Keratinocyte (primary cell): ENCODE results near the gene TNIK.

ENCODE experiments used
- CTCF ChIP-seq, 3 experiments: IDR thresholded peaks in 1 of 3; conservative IDR thresholded peaks in 1 of 3; optimal IDR thresholded peaks in 1 of 3; 2 replicates in 2 of 3; 3 replicates in 1 of 3; pipeline versions ENCODE3 to v1.5.1; 2011; ENCODE audit warnings: low read length in 3 of 3, mild to moderate bottlenecking in 3 of 3, moderate library complexity in 2 of 3, control low read depth in 1 of 3, inconsistent platforms in 1 of 3; ENCODE audit not compliant: insufficient read depth in 2 of 3; ENCODE audit errors: extremely low read depth in 1 of 3
- EZH2 ChIP-seq: IDR thresholded peaks from one replicate; pipeline ENCODE4 v1.6.1; 2012; ENCODE audit warnings: inconsistent platforms, mild to moderate bottlenecking, low read length, moderate library complexity

DNA sequence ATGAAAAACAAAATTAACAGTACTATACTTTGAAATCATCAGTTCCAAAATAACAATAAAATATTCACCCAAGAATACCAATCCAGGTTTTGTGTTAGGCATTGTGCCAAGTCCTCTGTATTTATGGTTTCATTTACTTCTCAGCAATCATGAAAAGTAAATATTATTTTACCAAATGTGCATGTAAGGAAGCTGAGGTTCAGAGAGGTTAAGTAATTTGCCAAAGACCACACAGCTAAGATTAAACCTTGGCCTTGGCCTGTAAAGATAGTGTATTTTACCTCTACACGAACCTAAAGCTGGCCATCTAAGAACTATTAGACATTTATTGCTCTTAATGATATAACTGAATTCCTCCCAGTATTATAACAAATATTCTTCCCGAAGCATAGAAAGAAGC lies 309.3 kb downstream of the TNIK start:
- TF ChIP-seq CTCF (optimal IDR thresholded peaks at IDR 0.05 in 1 of 3, IDR thresholded peaks at IDR 0.05 in 1 of 3, conservative IDR thresholded peaks at IDR 0.05 in 1 of 3; ENCODE audit: extremely low read depth in 1 of 3, insufficient read depth in 2 of 3, low read length in 3 of 3) (no peak), EZH2 (no peak)
